COR-L47 (cell line): ENCODE results near the gene WDR82.
A peak's percentile ranks its signal among the peaks of the same experiment; 100 is the strongest.

Source experiments
- DNase-seq: peaks from one replicate; lab custom pipeline; 2025; lab: John Stamatoyannopoulos, UW

The WDR82 gene

GRCh38 chr3:52278510-52279069 is at the start of gene WDR82:
WDR82 (minus strand) TSS chr3:52278649; CDS start chr3:52278361, 288 bp downstream.
- DNase-seq: peak; percentile 84

GRCh38 chr3:52327486-52328290 is 49.2 kb upstream of the WDR82 start:
- no peak for DNase-seq

- DNase-seq: no peak
Observed at GRCh38 chr3:52326976-52327375, 48.5 kb upstream of the WDR82 start.

- DNase-seq: no peak
Observed at GRCh38 chr3:52325686-52326085, 47.2 kb upstream of the WDR82 start.

- DNase-seq: no peak
Observed at GRCh38 chr3:52324676-52325075, 46.2 kb upstream of the WDR82 start.

GRCh38 chr3:52323526-52324295 is 45.3 kb upstream of the WDR82 start:
- no peak for DNase-seq

GRCh38 chr3:52322466-52322865 is 44.0 kb upstream of the WDR82 start:
- no peak for DNase-seq

GRCh38 chr3:52321481-52321880 is 43.0 kb upstream of the WDR82 start:
- DNase-seq: no peak

- no peak for DNase-seq
Observed at GRCh38 chr3:52319921-52320595, 41.6 kb upstream of the WDR82 start.

- DNase-seq: no peak
Observed at GRCh38 chr3:52318186-52318816, 39.9 kb upstream of the WDR82 start.

GRCh38 chr3:52317208-52318000 is 39.0 kb upstream of the WDR82 start:
- no peak for DNase-seq

GRCh38 chr3:52315977-52316764 is 37.7 kb upstream of the WDR82 start, which contains the start of gene DNAH1:
DNAH1 (plus strand) TSS chr3:52316319; CDS start chr3:52322443, 6,124 bp downstream.
- no peak for DNase-seq

GRCh38 chr3:52315006-52315405 is 36.6 kb upstream of the WDR82 start:
- no peak for DNase-seq

GRCh38 chr3:52314489-52314888 is 36.0 kb upstream of the WDR82 start:
- DNase-seq: no peak

GRCh38 chr3:52313774-52314188 is 35.3 kb upstream of the WDR82 start:
- DNase-seq: no peak

GRCh38 chr3:52313188-52313773 is 34.8 kb upstream of the WDR82 start:
- no peak for DNase-seq

GRCh38 chr3:52311576-52312119 is 33.2 kb upstream of the WDR82 start:
- peak; percentile 92 for DNase-seq

- DNase-seq: peak; percentile 33
Observed at GRCh38 chr3:52310861-52311575, 32.6 kb upstream of the WDR82 start.

GRCh38 chr3:52308308-52308707 is 29.9 kb upstream of the WDR82 start:
- no peak for DNase-seq
